Left ventricle myocardium inferior (tissue), 1 donor: ENCODE results near the gene SLC49A3. TPM values are rescaled to one million over a fixed set of nuclear protein-coding genes. Genes with fewer than 3 reads are reported as not detected.
"Not testable (repeated sequence)": the region's sequence is repeated elsewhere in the genome, so short reads cannot be mapped to it uniquely, and the experiment has no call there.

Source experiments
- DNase-seq: peaks from one replicate; pipeline ENCODE4 v3.0.0-alpha.2; 2020
- H3K27ac ChIP-seq: fragments of 200-600 bp; replicated peaks from 2 replicates; pipeline ENCODE4 v1.8.0; 2021
- H3K27me3 ChIP-seq: fragments of 200-600 bp; 2 replicates; pipeline ENCODE4 v1.8.0; 2021; ENCODE audit warnings: low read depth
- H3K36me3 ChIP-seq: fragments of 200-600 bp; 2 replicates; pipeline ENCODE4 v1.8.0; 2021
- H3K4me1 ChIP-seq: fragments of 200-600 bp; 2 replicates; pipeline ENCODE4 v1.8.0; 2021
- H3K4me3 ChIP-seq: fragments of 200-600 bp; 2 replicates; pipeline ENCODE4 v1.8.0; 2021; ENCODE audit warnings: mild to moderate bottlenecking, moderate library complexity
- H3K9me3 ChIP-seq: fragments of 200-600 bp; replicated peaks from 2 replicates; pipeline ENCODE4 v1.8.0; 2021
- CTCF ChIP-seq: fragments of 200-600 bp; IDR thresholded peaks from 2 replicates; pipeline ENCODE4 v1.8.0; 2021; ENCODE audit warnings: antibody characterized with exemption, mild to moderate bottlenecking, borderline replicate concordance
- intact Hi-C: fragments of 100-400 bp; cut with micrococcal nuclease; formaldehyde crosslinking; loops from one replicate; pipeline ENCODE4 v1.11.0; 2022
- total RNA-seq: library from RNA; stranded (reverse); fragmentation: NEBNext Ultra II Directional; extraction: Animal tissue kit (Norgen Biotek cat#: 25700); gene quantifications from one replicate; pipeline ENCODE4 v1.2.1, GENCODE V29; 2021
- donor health status: DM: no; HTN: yes; CAD: no; lungs with severe emphysema.

SLC49A3 gene
- total RNA-seq, 1 donor from 2014 or later = 12.0 TPM

GRCh38 chr4:700587-701264 is 11.8 kb upstream of the SLC49A3 start:
- Histone ChIP-seq H3K4me1 (peaks cover 4% of the 10 kb centered on the region), H3K27me3 (peaks cover under 1% of the 10 kb centered on the region), H3K36me3 (no peaks in the 10 kb centered on the region), H3K27ac (no peak overlapping the region), H3K9me3 (no peaks in the 10 kb centered on the region), H3K4me3 (no peak overlapping the region)
- TF ChIP-seq CTCF = no peak
- DNase-seq = no peak
- intact Hi-C loops = no loop called here

DNA sequence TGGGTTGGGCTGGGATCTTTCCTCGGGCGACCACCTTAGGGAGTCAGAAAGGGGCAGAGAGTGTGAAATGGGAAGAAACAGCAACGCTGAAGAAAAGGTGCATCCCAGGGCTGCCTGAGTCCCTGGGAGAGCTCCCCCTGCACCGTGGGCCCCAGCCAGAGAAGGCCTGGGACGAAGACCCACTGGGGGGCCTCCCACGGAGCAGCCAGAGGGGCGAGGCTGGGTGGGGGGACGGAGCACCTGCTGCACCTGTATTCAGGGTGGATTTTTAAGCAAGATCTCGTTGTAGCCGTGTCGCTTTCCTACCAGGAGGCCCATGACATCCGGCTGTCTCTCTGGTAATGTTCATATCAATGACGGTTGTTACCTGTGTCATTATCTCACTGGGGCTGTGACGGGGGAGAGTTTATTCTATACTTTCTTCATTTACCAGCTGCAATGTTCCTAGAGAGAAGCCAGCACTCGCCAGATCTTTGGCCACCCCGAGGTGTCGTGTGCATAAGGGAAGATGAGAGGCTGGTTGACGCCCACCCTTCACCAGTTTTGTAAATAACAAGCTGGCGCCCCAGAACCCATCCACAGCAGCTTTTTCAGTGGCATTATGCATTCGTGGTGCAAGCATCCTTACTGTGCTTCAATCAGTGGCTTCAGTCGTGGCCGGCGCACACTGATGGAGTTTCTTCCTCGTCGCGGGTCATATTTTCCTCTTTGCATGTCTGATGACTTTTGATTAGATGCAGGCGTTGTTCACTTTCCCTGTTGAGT is 11.0 kb upstream of the SLC49A3 start:
- Histone ChIP-seq H3K9me3 (no peaks in the 10 kb centered on the region), H3K4me3 (no peak overlapping the region), H3K4me1 (no peaks in the 10 kb centered on the region), H3K27ac (no peak overlapping the region), H3K27me3 (peaks cover 8% of the 10 kb centered on the region), H3K36me3 (no peaks in the 10 kb centered on the region)
- intact Hi-C loops = no loop called here
- TF ChIP-seq CTCF = no peak
- no peak for DNase-seq

DNA sequence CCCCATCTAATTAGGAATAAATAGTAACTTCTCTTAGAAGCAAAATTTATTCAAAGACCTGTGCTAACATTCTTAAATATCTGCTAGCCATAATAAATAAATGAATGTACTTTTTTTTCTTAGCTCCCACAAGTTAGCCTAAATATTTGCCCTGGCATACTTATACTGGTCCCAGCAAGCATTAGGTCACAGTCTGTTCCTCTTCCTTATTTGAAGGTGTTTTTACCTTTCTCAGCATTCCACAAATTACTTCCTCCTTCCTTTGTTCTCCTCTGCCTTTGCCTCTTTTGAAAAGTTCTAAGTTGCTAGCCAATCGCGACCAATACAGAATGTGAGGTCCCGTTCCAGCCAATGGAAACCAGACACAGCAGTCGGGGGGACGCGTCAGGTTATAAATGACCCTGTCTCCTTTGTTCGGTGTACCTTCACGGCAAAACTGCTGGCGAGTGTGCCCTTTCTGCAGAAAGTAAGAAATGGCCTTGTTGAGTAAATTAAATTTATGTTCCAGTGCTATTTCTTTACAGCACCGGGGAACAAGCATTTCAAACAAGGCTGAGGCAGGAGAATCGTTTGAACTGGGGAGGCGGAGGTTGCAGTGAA is 5.5 kb upstream of the SLC49A3 start:
- intact Hi-C loops, H3K36me3 ChIP-seq, H3K27ac ChIP-seq, H3K4me1 ChIP-seq, H3K4me3 ChIP-seq, H3K9me3 ChIP-seq, DNase-seq: not testable (repeated sequence)
- H3K27me3 ChIP-seq = peaks cover 24% of the 10 kb centered on the region

- Histone ChIP-seq H3K4me3 (no peak overlapping the region), H3K27me3 (peaks cover 24% of the 10 kb centered on the region), H3K4me1 (peaks cover 21% of the 10 kb centered on the region), H3K9me3 (no peaks in the 10 kb centered on the region), H3K36me3 (no peaks in the 10 kb centered on the region), H3K27ac (no peak overlapping the region)
- no peak for DNase-seq
- intact Hi-C loops = no loop called here
- no peak for TF ChIP-seq CTCF
Measured at GRCh38 chr4:692771-693554, 4.0 kb upstream of the SLC49A3 start.

- intact Hi-C loops = no loop called here
- DNase-seq = no peak
- Histone ChIP-seq H3K27ac (peak overlapping the region; percentile 87), H3K4me3 (peak overlapping the region; percentile 74), H3K9me3 (no peaks in the 10 kb centered on the region), H3K4me1 (peaks cover 39% of the 10 kb centered on the region), H3K27me3 (peaks cover 16% of the 10 kb centered on the region), H3K36me3 (no peaks in the 10 kb centered on the region)
- TF ChIP-seq CTCF = no peak
Measured at GRCh38 chr4:689723-690122, 772 bp upstream of the SLC49A3 start.
